Measurements from ENCODE around the gene KLK12.

Gene KLK12

GRCh38 chr19:50983625-50984292 lies 51.0 kb downstream of the KLK12 start, which contains the start of gene KLK7:
TSS of gene KLK7 (minus strand) at chr19:50983917. CDS start at chr19:50982399, 1,518 bp downstream.
- H2BK5ac ChIP-seq (ENCODE audit: low read depth, low read length, poor library complexity) = no peak within 1 kb of the TSS
- DNase-seq = no peak
- H2AFZ ChIP-seq (ENCODE audit: insufficient read depth, low read length, poor library complexity) = no peak within 1 kb of the TSS
- no peaks in the 10 kb centered on the region for H3K36me3 ChIP-seq (ENCODE audit: control insufficient read depth in 1 of 2, insufficient read depth in 2 of 2, low read length in 2 of 2)
- peaks cover 4% of the 10 kb centered on the region for H3K79me1 ChIP-seq (ENCODE audit: low read length)
- H3K9ac ChIP-seq (ENCODE audit: low read length) = no peak within 1 kb of the TSS
- no peaks in the 10 kb centered on the region for H3K27me3 ChIP-seq (ENCODE audit: insufficient read depth, low read length)
- no peak within 1 kb of the TSS for H3K4ac ChIP-seq (ENCODE audit: low read depth, low read length)
- no peaks in the 10 kb centered on the region for H3K9me3 ChIP-seq (ENCODE audit: insufficient read depth, low read depth, low read length)
- no peak within 1 kb of the TSS for H2AK5ac ChIP-seq (ENCODE audit: low read length)
- no peak within 1 kb of the TSS for H4K12ac ChIP-seq (ENCODE audit: low read depth, low read length)
- WGBS (ENCODE audit: extremely low coverage, insufficient coverage, insufficient read length) = no CpG with 5 or more reads among the region's 28 CpGs
- H3K23ac ChIP-seq (ENCODE audit: low read length) = no peak within 1 kb of the TSS
- no peak within 1 kb of the TSS for H4K8ac ChIP-seq (ENCODE audit: low read depth, low read length)
- no peak within 1 kb of the TSS for H2BK120ac ChIP-seq (ENCODE audit: insufficient read depth, low read length, poor library complexity)
- H3K18ac ChIP-seq (ENCODE audit: low read length) = no peak within 1 kb of the TSS
- H3K4me3 ChIP-seq (ENCODE audit: low read depth, low read length) = no peak within 1 kb of the TSS
- no peak within 1 kb of the TSS for H4K91ac ChIP-seq (ENCODE audit: low read depth, low read length)
- H3K27ac ChIP-seq (ENCODE audit: low read depth, low read length) = no peak within 1 kb of the TSS
- H3K4me2 ChIP-seq (ENCODE audit: low read length) = no peak within 1 kb of the TSS
- H3K79me2 ChIP-seq (ENCODE audit: control insufficient read depth, insufficient read depth, low read length, poor library complexity) = no peaks in the 10 kb centered on the region
- peaks cover 5 to 12% of the 10 kb centered on the region in 2 experiments for H3K4me1 ChIP-seq (ENCODE audit: control insufficient read depth in 1 of 2, insufficient read depth in 2 of 2, low read length in 2 of 2)
- H3K14ac ChIP-seq (ENCODE audit: low read length) = no peak within 1 kb of the TSS
- no peak within 1 kb of the TSS for H2BK12ac ChIP-seq (ENCODE audit: low read length)

DNA sequence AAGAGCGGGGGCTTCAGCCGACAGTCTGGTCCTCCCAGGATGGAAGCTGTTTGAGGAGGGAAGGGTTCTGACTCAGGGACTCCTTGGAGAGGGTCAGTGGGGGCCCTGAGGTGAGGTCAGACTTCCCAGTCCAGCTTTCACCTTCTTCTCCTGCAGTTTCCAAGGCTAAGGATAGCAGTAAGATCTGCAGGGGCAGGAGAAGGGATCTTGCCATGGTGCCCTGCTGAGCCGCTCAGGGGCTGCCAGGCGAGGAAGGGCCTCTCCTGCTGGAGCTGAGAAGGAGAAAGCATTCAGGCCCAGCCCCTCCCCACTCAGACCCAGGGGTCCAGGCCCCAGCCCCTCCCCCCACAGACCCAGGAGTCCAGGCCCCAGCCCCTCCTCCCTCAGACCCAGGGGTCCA lies 52.6 kb downstream of the KLK12 start:
- no peak for DNase-seq
- no peak overlapping the region for H2AFZ ChIP-seq (ENCODE audit: insufficient read depth, low read length, poor library complexity)
- no peak overlapping the region for H3K23ac ChIP-seq (ENCODE audit: low read length)
- H2AK5ac ChIP-seq (ENCODE audit: low read length) = no peak overlapping the region
- no peaks in the 10 kb centered on the region for H3K9me3 ChIP-seq (ENCODE audit: insufficient read depth, low read depth, low read length)
- no peak overlapping the region for H3K9ac ChIP-seq (ENCODE audit: low read length)
- H2BK120ac ChIP-seq (ENCODE audit: insufficient read depth, low read length, poor library complexity) = no peak overlapping the region
- no peaks in the 10 kb centered on the region for H3K36me3 ChIP-seq (ENCODE audit: control insufficient read depth in 1 of 2, insufficient read depth in 2 of 2, low read length in 2 of 2)
- peaks cover 5 to 12% of the 10 kb centered on the region in 2 experiments for H3K4me1 ChIP-seq (ENCODE audit: control insufficient read depth in 1 of 2, insufficient read depth in 2 of 2, low read length in 2 of 2)
- H3K4ac ChIP-seq (ENCODE audit: low read depth, low read length) = no peak overlapping the region
- H4K8ac ChIP-seq (ENCODE audit: low read depth, low read length) = no peak overlapping the region
- H2BK5ac ChIP-seq (ENCODE audit: low read depth, low read length, poor library complexity) = no peak overlapping the region
- no CpG with 5 or more reads among the region's 4 CpGs for WGBS (ENCODE audit: extremely low coverage, insufficient coverage, insufficient read length)
- H3K79me2 ChIP-seq (ENCODE audit: control insufficient read depth, insufficient read depth, low read length, poor library complexity) = no peaks in the 10 kb centered on the region
- no peak overlapping the region for H3K4me3 ChIP-seq (ENCODE audit: low read depth, low read length)
- H3K14ac ChIP-seq (ENCODE audit: low read length) = no peak overlapping the region
- H3K27ac ChIP-seq (ENCODE audit: low read depth, low read length) = no peak overlapping the region
- no peak overlapping the region for H4K12ac ChIP-seq (ENCODE audit: low read depth, low read length)
- no peak overlapping the region for H4K91ac ChIP-seq (ENCODE audit: low read depth, low read length)
- H3K79me1 ChIP-seq (ENCODE audit: low read length) = peaks cover 4% of the 10 kb centered on the region
- no peak overlapping the region for H2BK12ac ChIP-seq (ENCODE audit: low read length)
- H3K18ac ChIP-seq (ENCODE audit: low read length) = no peak overlapping the region
- H3K4me2 ChIP-seq (ENCODE audit: low read length) = no peak overlapping the region
- H3K27me3 ChIP-seq (ENCODE audit: insufficient read depth, low read length) = no peaks in the 10 kb centered on the region

GRCh38 chr19:50981587-50982146 lies 53.1 kb downstream of the KLK12 start:
- peaks cover 5 to 12% of the 10 kb centered on the region in 2 experiments for H3K4me1 ChIP-seq (ENCODE audit: control insufficient read depth in 1 of 2, insufficient read depth in 2 of 2, low read length in 2 of 2)
- H3K27ac ChIP-seq (ENCODE audit: low read depth, low read length) = no peak overlapping the region
- H3K79me1 ChIP-seq (ENCODE audit: low read length) = peaks cover 4% of the 10 kb centered on the region
- no peak for DNase-seq
- no peak overlapping the region for H4K8ac ChIP-seq (ENCODE audit: low read depth, low read length)
- H4K12ac ChIP-seq (ENCODE audit: low read depth, low read length) = no peak overlapping the region
- H2AFZ ChIP-seq (ENCODE audit: insufficient read depth, low read length, poor library complexity) = no peak overlapping the region
- no peak overlapping the region for H3K9ac ChIP-seq (ENCODE audit: low read length)
- WGBS (ENCODE audit: extremely low coverage, insufficient coverage, insufficient read length) = no CpG with 5 or more reads among the region's 11 CpGs
- no peak overlapping the region for H2BK5ac ChIP-seq (ENCODE audit: low read depth, low read length, poor library complexity)
- no peak overlapping the region for H3K4ac ChIP-seq (ENCODE audit: low read depth, low read length)
- no peak overlapping the region for H3K14ac ChIP-seq (ENCODE audit: low read length)
- H4K91ac ChIP-seq (ENCODE audit: low read depth, low read length) = peak overlapping the region; percentile 49
- no peak overlapping the region for H3K4me3 ChIP-seq (ENCODE audit: low read depth, low read length)
- no peak overlapping the region for H3K18ac ChIP-seq (ENCODE audit: low read length)
- H3K23ac ChIP-seq (ENCODE audit: low read length) = no peak overlapping the region
- no peaks in the 10 kb centered on the region for H3K79me2 ChIP-seq (ENCODE audit: control insufficient read depth, insufficient read depth, low read length, poor library complexity)
- H3K4me2 ChIP-seq (ENCODE audit: low read length) = no peak overlapping the region
- no peak overlapping the region for H2BK120ac ChIP-seq (ENCODE audit: insufficient read depth, low read length, poor library complexity)
- H3K9me3 ChIP-seq (ENCODE audit: insufficient read depth, low read depth, low read length) = no peaks in the 10 kb centered on the region
- H3K36me3 ChIP-seq (ENCODE audit: control insufficient read depth in 1 of 2, insufficient read depth in 2 of 2, low read length in 2 of 2) = no peaks in the 10 kb centered on the region
- no peak overlapping the region for H2AK5ac ChIP-seq (ENCODE audit: low read length)
- H3K27me3 ChIP-seq (ENCODE audit: insufficient read depth, low read length) = no peaks in the 10 kb centered on the region
- H2BK12ac ChIP-seq (ENCODE audit: low read length) = no peak overlapping the region

DNA sequence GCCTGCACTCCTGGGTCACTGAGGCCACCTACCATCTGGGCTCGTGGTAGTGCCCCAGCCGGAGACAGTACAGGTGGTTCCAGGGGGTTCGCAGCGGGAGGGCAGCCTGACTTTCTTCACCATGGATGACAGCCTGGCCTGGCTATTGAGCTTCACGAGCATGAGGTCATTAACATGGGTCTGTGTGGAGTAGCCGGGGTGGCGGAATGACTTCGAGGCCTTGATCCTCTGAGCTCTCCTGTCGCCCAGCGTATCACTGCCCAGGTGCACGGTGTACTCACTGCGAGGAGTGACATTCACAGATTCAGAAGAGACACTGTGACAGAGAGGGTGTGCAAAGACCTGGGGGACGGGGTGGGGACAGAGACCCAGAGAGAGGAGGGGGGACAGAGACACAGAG lies 54.6 kb downstream of the KLK12 start:
- Histone ChIP-seq H3K23ac (ENCODE audit: low read length) (no peak overlapping the region), H2AK5ac (ENCODE audit: low read length) (peak overlapping the region; percentile 28), H3K9ac (ENCODE audit: low read length) (no peak overlapping the region), H3K27ac (ENCODE audit: low read depth, low read length) (no peak overlapping the region), H4K91ac (ENCODE audit: low read depth, low read length) (peak overlapping the region; percentile 16), H2BK12ac (ENCODE audit: low read length) (no peak overlapping the region), H3K27me3 (ENCODE audit: insufficient read depth, low read length) (no peaks in the 10 kb centered on the region), H3K36me3 (ENCODE audit: control insufficient read depth in 1 of 2, insufficient read depth in 2 of 2, low read length in 2 of 2) (no peaks in the 10 kb centered on the region), H2BK5ac (ENCODE audit: low read depth, low read length, poor library complexity) (no peak overlapping the region), H4K12ac (ENCODE audit: low read depth, low read length) (no peak overlapping the region), H4K8ac (ENCODE audit: low read depth, low read length) (no peak overlapping the region), H3K14ac (ENCODE audit: low read length) (peak overlapping the region; percentile 9), H3K4ac (ENCODE audit: low read depth, low read length) (no peak overlapping the region), H3K18ac (ENCODE audit: low read length) (no peak overlapping the region), H3K79me1 (ENCODE audit: low read length) (peaks cover 7% of the 10 kb centered on the region), H3K79me2 (ENCODE audit: control insufficient read depth, insufficient read depth, low read length, poor library complexity) (no peaks in the 10 kb centered on the region), H3K9me3 (ENCODE audit: insufficient read depth, low read depth, low read length) (no peaks in the 10 kb centered on the region), H3K4me3 (ENCODE audit: low read depth, low read length) (no peak overlapping the region), H2BK120ac (ENCODE audit: insufficient read depth, low read length, poor library complexity) (no peak overlapping the region), H3K4me2 (ENCODE audit: low read length) (no peak overlapping the region), H3K4me1 (ENCODE audit: control insufficient read depth in 1 of 2, insufficient read depth in 2 of 2, low read length in 2 of 2) (peaks cover 9 to 17% of the 10 kb centered on the region in 2 experiments), H2AFZ (ENCODE audit: insufficient read depth, low read length, poor library complexity) (no peak overlapping the region)
- no CpG with 5 or more reads among the region's 13 CpGs for WGBS (ENCODE audit: extremely low coverage, insufficient coverage, insufficient read length)
- no peak for DNase-seq

Data from trophoblast cell (in vitro differentiated cells and primary cell).